UCSD-AML1 (cell line): ENCODE results near the gene CALR3.

Source experiments
- DNase-seq: peaks from one replicate; lab custom pipeline; 2025; ENCODE audit not compliant: unreplicated experiment; lab: John Stamatoyannopoulos, UW

The CALR3 gene

GRCh38 chr19:16435238-16435917 is 60.6 kb downstream of the CALR3 start:
- DNase-seq, result no peak

GRCh38 chr19:16433986-16434385 is 62.0 kb downstream of the CALR3 start:
- DNase-seq, result no peak

- no peak for DNase-seq
These were observed 66.2 kb downstream of the CALR3 start for GRCh38 chr19:16429759-16430091.

- DNase-seq, result no peak
These were observed 66.8 kb downstream of the CALR3 start for GRCh38 chr19:16429066-16429758.
